Measurements from ENCODE around the gene RIC8B.

The RIC8B gene

DNA sequence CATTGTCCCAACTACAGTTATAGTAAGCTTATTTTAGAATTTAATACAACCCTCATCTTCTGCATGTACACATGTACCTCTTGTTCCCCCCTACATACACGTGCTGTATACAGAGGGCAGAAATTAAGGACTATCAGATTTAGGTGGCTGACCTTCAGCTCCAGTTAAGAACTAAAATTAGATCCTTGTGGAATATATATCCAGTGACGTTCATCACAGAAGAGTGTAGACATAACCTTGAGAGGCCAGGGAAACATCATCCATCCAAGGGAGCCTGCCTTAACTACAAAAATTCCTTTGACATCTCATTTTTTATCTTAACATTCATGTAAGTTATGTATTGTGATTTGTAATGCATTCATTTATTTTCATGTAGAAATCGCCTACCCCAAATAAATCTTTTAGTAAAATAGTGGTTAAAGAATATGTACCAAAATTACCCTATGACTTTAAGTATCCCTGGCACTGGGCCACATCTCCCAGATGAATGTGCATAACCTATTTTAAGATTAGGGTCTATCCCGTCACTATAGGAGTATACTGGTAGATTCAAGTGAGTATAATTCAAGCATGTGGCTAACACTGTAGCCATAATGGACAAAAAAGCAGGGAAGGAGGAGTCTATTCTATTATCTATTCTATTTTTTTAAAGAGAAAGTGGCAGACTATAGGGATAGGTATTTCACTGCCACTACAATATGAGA is 27.5 kb downstream of the RIC8B start:
- Histone ChIP-seq H3K27me3 (ENCODE audit: control insufficient read depth in 1 of 2, insufficient read depth in 1 of 2, low read length in 2 of 2) (no peaks in the 10 kb centered on the region), H3K4me2 (ENCODE audit: low read length, poor library complexity, severe bottlenecking) (no peak overlapping the region), H3K4me3 (ENCODE audit: insufficient read depth in 1 of 2, low read depth in 1 of 2, low read length in 2 of 2) (no peak overlapping the region), H3K9ac (ENCODE audit: low read length) (no peak overlapping the region), H2BK15ac (ENCODE audit: low read depth, poor library complexity, severe bottlenecking) (no peak overlapping the region), H4K8ac (ENCODE audit: low read length) (no peak overlapping the region), H3K4ac (ENCODE audit: low read depth in 1 of 2, low read length in 2 of 2) (no peak overlapping the region), H2BK12ac (ENCODE audit: low read length in 2 of 2) (no peak overlapping the region), H3K4me1 (ENCODE audit: control insufficient read depth, insufficient read depth, low read depth, low read length) (no peaks in the 10 kb centered on the region), H2AK5ac (ENCODE audit: low read length, severe bottlenecking) (no peak overlapping the region), H3K9me3 (ENCODE audit: control insufficient read depth, low read length) (no peaks in the 10 kb centered on the region), H3K14ac (ENCODE audit: low read length in 2 of 2) (no peak overlapping the region), H3K79me1 (replicated peaks; ENCODE audit: low read length, poor library complexity, severe bottlenecking) (peaks cover 18% of the 10 kb centered on the region), H2BK5ac (ENCODE audit: low read depth, low read length, poor library complexity, severe bottlenecking) (no peak overlapping the region), H4K91ac (ENCODE audit: low read length) (no peak overlapping the region), H3K27ac (ENCODE audit: low read length, poor library complexity, severe bottlenecking) (no peak overlapping the region), H2BK120ac (ENCODE audit: low read depth, low read length) (no peak overlapping the region), H2AFZ (ENCODE audit: low read depth, low read length) (no peak overlapping the region), H3K18ac (ENCODE audit: low read depth in 1 of 2, low read length in 2 of 2) (no peak overlapping the region), H3K36me3 (ENCODE audit: control insufficient read depth in 1 of 2, insufficient read depth in 2 of 2, low read depth in 1 of 2, low read length in 2 of 2) (peaks cover 9 to 33% of the 10 kb centered on the region in 2 experiments), H3K23ac (ENCODE audit: low read length in 2 of 2) (no peak overlapping the region)
- 83% methylated on average over 2 of the region's 4 CpGs for WGBS
- no peak for DNase-seq

DNA sequence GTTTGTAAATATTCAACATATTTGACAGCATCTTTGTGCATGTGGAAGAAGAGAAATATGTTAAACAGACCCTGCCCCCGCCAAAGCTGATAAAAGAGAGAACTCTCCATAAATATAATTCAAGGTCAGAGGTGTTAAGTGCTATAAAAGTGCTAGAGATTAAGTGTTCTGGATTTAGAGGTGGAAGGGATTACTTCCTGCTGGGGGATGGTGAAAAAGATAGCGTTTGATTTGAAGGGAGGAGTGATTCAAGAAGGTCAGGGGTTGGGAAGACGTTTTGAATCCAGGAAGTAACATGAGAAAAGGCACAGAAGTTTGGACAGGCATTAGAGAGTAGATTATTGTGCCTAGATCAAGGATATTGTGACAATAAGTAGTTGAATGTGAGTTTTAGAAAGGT is 30.2 kb downstream of the RIC8B start:
- Histone ChIP-seq H3K18ac (ENCODE audit: low read depth in 1 of 2, low read length in 2 of 2) (no peak overlapping the region), H3K36me3 (ENCODE audit: control insufficient read depth in 1 of 2, insufficient read depth in 2 of 2, low read depth in 1 of 2, low read length in 2 of 2) (peaks cover 9 to 27% of the 10 kb centered on the region in 2 experiments), H3K9me3 (ENCODE audit: control insufficient read depth, low read length) (no peaks in the 10 kb centered on the region), H3K4me2 (ENCODE audit: low read length, poor library complexity, severe bottlenecking) (no peak overlapping the region), H3K27ac (ENCODE audit: low read length, poor library complexity, severe bottlenecking) (no peak overlapping the region), H3K4me3 (ENCODE audit: insufficient read depth in 1 of 2, low read depth in 1 of 2, low read length in 2 of 2) (no peak overlapping the region), H3K14ac (ENCODE audit: low read length in 2 of 2) (no peak overlapping the region), H4K8ac (ENCODE audit: low read length) (no peak overlapping the region), H3K4ac (ENCODE audit: low read depth in 1 of 2, low read length in 2 of 2) (no peak overlapping the region), H2BK120ac (ENCODE audit: low read depth, low read length) (no peak overlapping the region), H3K4me1 (ENCODE audit: control insufficient read depth, insufficient read depth, low read depth, low read length) (no peaks in the 10 kb centered on the region), H4K91ac (ENCODE audit: low read length) (no peak overlapping the region), H3K9ac (ENCODE audit: low read length) (no peak overlapping the region), H2BK15ac (ENCODE audit: low read depth, poor library complexity, severe bottlenecking) (no peak overlapping the region), H2AFZ (ENCODE audit: low read depth, low read length) (no peak overlapping the region), H3K27me3 (ENCODE audit: control insufficient read depth in 1 of 2, insufficient read depth in 1 of 2, low read length in 2 of 2) (no peaks in the 10 kb centered on the region), H2BK12ac (ENCODE audit: low read length in 2 of 2) (no peak overlapping the region), H3K79me1 (replicated peaks; ENCODE audit: low read length, poor library complexity, severe bottlenecking) (peaks cover 12% of the 10 kb centered on the region), H3K23ac (ENCODE audit: low read length in 2 of 2) (no peak overlapping the region), H2BK5ac (ENCODE audit: low read depth, low read length, poor library complexity, severe bottlenecking) (no peak overlapping the region), H2AK5ac (ENCODE audit: low read length, severe bottlenecking) (no peak overlapping the region)
- no peak for DNase-seq
- 69% methylated on average over 3 of the region's 3 CpGs for WGBS

DNA sequence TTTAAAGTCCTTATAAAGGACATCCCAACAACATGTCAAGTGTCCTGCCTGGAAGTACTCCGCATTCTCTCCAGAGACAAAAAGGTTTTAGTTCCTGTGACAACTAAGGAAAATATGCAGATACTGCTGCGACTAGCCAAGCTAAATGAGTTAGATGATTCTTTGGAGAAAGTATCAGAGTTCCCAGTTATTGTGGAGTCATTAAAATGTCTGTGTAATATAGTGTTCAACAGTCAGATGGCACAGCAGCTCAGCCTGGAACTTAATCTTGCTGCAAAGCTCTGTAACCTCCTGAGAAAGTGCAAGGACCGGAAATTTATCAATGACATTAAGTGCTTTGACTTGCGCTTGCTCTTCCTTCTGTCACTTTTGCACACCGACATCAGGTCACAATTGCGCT is 40.2 kb downstream of the RIC8B start:
- Histone ChIP-seq H3K4me1 (ENCODE audit: control insufficient read depth, insufficient read depth, low read depth, low read length) (no peaks in the 10 kb centered on the region), H3K4ac (ENCODE audit: low read depth in 1 of 2, low read length in 2 of 2) (no peak overlapping the region), H3K4me3 (ENCODE audit: insufficient read depth in 1 of 2, low read depth in 1 of 2, low read length in 2 of 2) (no peak overlapping the region), H3K27me3 (ENCODE audit: control insufficient read depth in 1 of 2, insufficient read depth in 1 of 2, low read length in 2 of 2) (no peaks in the 10 kb centered on the region), H3K14ac (ENCODE audit: low read length in 2 of 2) (no peak overlapping the region), H2BK15ac (ENCODE audit: low read depth, poor library complexity, severe bottlenecking) (no peak overlapping the region), H3K18ac (ENCODE audit: low read depth in 1 of 2, low read length in 2 of 2) (no peak overlapping the region), H2BK120ac (ENCODE audit: low read depth, low read length) (no peak overlapping the region), H3K9ac (ENCODE audit: low read length) (no peak overlapping the region), H2BK5ac (ENCODE audit: low read depth, low read length, poor library complexity, severe bottlenecking) (no peak overlapping the region), H3K27ac (ENCODE audit: low read length, poor library complexity, severe bottlenecking) (no peak overlapping the region), H2BK12ac (ENCODE audit: low read length in 2 of 2) (peak overlapping the region in 1 of 2 experiments; percentile 63), H4K8ac (ENCODE audit: low read length) (no peak overlapping the region), H4K91ac (ENCODE audit: low read length) (no peak overlapping the region), H3K4me2 (ENCODE audit: low read length, poor library complexity, severe bottlenecking) (no peak overlapping the region), H3K23ac (ENCODE audit: low read length in 2 of 2) (no peak overlapping the region), H3K36me3 (ENCODE audit: control insufficient read depth in 1 of 2, insufficient read depth in 2 of 2, low read depth in 1 of 2, low read length in 2 of 2) (peaks cover 4 to 24% of the 10 kb centered on the region in 2 experiments), H3K79me1 (replicated peaks; ENCODE audit: low read length, poor library complexity, severe bottlenecking) (peaks cover 7% of the 10 kb centered on the region), H3K9me3 (ENCODE audit: control insufficient read depth, low read length) (no peaks in the 10 kb centered on the region), H2AK5ac (ENCODE audit: low read length, severe bottlenecking) (no peak overlapping the region), H2AFZ (ENCODE audit: low read depth, low read length) (no peak overlapping the region)
- DNase-seq = peak; percentile 55
- WGBS = 75% methylated on average over 6 of the region's 6 CpGs

DNA sequence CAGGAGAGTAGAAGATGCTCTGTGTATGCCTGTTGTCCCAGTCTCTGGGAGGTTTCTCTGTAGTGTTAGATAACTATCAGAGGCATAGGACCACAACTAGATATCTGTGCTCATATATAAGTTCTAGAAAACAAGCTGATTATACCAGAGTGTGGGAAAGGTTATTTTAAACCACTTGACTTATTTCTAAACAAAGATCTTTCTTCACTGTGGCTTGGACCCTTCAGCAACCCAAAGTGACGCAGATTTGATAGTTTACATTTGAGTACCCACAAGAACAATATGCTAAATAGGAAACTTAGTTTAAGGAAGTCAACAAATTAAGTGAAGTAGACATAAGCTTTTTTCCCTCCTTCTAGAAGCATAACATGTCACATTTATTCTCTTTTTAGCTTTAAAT is 41.3 kb downstream of the RIC8B start:
- Histone ChIP-seq H2AFZ (ENCODE audit: low read depth, low read length) (no peak overlapping the region), H3K23ac (ENCODE audit: low read length in 2 of 2) (no peak overlapping the region), H3K27me3 (ENCODE audit: control insufficient read depth in 1 of 2, insufficient read depth in 1 of 2, low read length in 2 of 2) (no peaks in the 10 kb centered on the region), H2BK12ac (ENCODE audit: low read length in 2 of 2) (no peak overlapping the region), H3K4ac (ENCODE audit: low read depth in 1 of 2, low read length in 2 of 2) (no peak overlapping the region), H3K18ac (ENCODE audit: low read depth in 1 of 2, low read length in 2 of 2) (no peak overlapping the region), H4K91ac (ENCODE audit: low read length) (no peak overlapping the region), H2BK5ac (ENCODE audit: low read depth, low read length, poor library complexity, severe bottlenecking) (no peak overlapping the region), H3K4me1 (ENCODE audit: control insufficient read depth, insufficient read depth, low read depth, low read length) (no peaks in the 10 kb centered on the region), H3K27ac (ENCODE audit: low read length, poor library complexity, severe bottlenecking) (no peak overlapping the region), H3K36me3 (ENCODE audit: control insufficient read depth in 1 of 2, insufficient read depth in 2 of 2, low read depth in 1 of 2, low read length in 2 of 2) (peaks cover 4 to 32% of the 10 kb centered on the region in 2 experiments), H3K9me3 (ENCODE audit: control insufficient read depth, low read length) (no peaks in the 10 kb centered on the region), H3K4me3 (ENCODE audit: insufficient read depth in 1 of 2, low read depth in 1 of 2, low read length in 2 of 2) (no peak overlapping the region), H2AK5ac (ENCODE audit: low read length, severe bottlenecking) (no peak overlapping the region), H3K9ac (ENCODE audit: low read length) (no peak overlapping the region), H3K14ac (ENCODE audit: low read length in 2 of 2) (no peak overlapping the region), H4K8ac (ENCODE audit: low read length) (no peak overlapping the region), H2BK120ac (ENCODE audit: low read depth, low read length) (no peak overlapping the region), H2BK15ac (ENCODE audit: low read depth, poor library complexity, severe bottlenecking) (no peak overlapping the region), H3K79me1 (replicated peaks; ENCODE audit: low read length, poor library complexity, severe bottlenecking) (peaks cover 8% of the 10 kb centered on the region), H3K4me2 (ENCODE audit: low read length, poor library complexity, severe bottlenecking) (no peak overlapping the region)
- DNase-seq = peak; percentile 71
- no CpG with 5 or more reads among the region's 1 CpG for WGBS

Measured in mesenchymal stem cell (in vitro differentiated cells and primary cell).